Measurements from ENCODE around the gene RDH11.

RDH11 gene

GRCh38 chr14:67653651-67654280 is 41.8 kb downstream of the RDH11 start:
- Histone ChIP-seq H3K4me3 (ENCODE audit: low read length, poor library complexity, severe bottlenecking) (no peak overlapping the region), H4K20me1 (ENCODE audit: insufficient read depth, low read length, poor library complexity, severe bottlenecking) (no peaks in the 10 kb centered on the region), H3K9ac (ENCODE audit: low read depth, low read length, poor library complexity, severe bottlenecking) (no peak overlapping the region), H3K4me2 (ENCODE audit: low read depth, low read length, poor library complexity, severe bottlenecking) (no peak overlapping the region), H3F3A (ENCODE audit: low read depth) (no peaks in the 10 kb centered on the region), H3K9me2 (replicated peaks; ENCODE audit: low read depth, low read length) (no peaks in the 10 kb centered on the region), H3K9me3 (ENCODE audit: insufficient read depth, low read depth, low read length) (no peaks in the 10 kb centered on the region), H3K79me2 (ENCODE audit: insufficient read depth, low read length) (no peaks in the 10 kb centered on the region), H2AFZ (ENCODE audit: low read length) (no peak overlapping the region), H3K4me1 (ENCODE audit: insufficient read depth, low read length, poor library complexity, severe bottlenecking) (no peaks in the 10 kb centered on the region), H3K36me3 (ENCODE audit: insufficient read depth, low read length) (peaks cover 89% of the 10 kb centered on the region), H3K27me3 (ENCODE audit: insufficient read depth, low read length, poor library complexity, severe bottlenecking) (no peaks in the 10 kb centered on the region)
- TF ChIP-seq, protein P1, sequence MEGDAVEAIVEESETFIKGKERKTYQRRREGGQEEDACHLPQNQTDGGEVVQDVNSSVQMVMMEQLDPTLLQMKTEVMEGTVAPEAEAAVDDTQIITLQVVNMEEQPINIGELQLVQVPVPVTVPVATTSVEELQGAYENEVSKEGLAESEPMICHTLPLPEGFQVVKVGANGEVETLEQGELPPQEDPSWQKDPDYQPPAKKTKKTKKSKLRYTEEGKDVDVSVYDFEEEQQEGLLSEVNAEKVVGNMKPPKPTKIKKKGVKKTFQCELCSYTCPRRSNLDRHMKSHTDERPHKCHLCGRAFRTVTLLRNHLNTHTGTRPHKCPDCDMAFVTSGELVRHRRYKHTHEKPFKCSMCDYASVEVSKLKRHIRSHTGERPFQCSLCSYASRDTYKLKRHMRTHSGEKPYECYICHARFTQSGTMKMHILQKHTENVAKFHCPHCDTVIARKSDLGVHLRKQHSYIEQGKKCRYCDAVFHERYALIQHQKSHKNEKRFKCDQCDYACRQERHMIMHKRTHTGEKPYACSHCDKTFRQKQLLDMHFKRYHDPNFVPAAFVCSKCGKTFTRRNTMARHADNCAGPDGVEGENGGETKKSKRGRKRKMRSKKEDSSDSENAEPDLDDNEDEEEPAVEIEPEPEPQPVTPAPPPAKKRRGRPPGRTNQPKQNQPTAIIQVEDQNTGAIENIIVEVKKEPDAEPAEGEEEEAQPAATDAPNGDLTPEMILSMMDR (conservative IDR thresholded peaks at IDR 0.05; ENCODE audit: low read length), result no peak
- TF ChIP-seq EZH2phosphoT487 (IDR thresholded peaks at IDR 0.05; ENCODE audit: borderline replicate concordance), result no peak

DNA sequence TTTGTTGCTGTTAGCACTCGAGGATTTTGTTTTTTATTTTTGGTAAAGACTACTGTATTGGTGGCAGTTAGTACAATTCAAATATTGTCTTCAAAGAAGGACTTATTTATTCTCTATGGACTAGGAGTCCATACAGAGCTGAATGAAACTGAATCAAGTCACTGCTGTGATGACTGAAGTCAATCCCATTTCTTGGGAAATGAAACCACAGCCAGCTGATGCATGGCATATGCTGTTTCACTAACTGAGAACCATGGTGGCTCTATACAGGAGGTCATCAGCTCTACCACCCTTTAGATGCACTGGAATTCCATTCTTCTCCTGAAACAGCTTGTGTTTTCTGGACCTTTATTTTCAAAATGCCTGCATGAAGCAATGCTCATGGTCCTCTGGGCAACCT is 43.4 kb downstream of the RDH11 start:
- Histone ChIP-seq H3F3A (ENCODE audit: low read depth) (no peaks in the 10 kb centered on the region), H3K4me1 (ENCODE audit: insufficient read depth, low read length, poor library complexity, severe bottlenecking) (no peaks in the 10 kb centered on the region), H3K27me3 (ENCODE audit: insufficient read depth, low read length, poor library complexity, severe bottlenecking) (no peaks in the 10 kb centered on the region), H4K20me1 (ENCODE audit: insufficient read depth, low read length, poor library complexity, severe bottlenecking) (no peaks in the 10 kb centered on the region), H3K9me2 (replicated peaks; ENCODE audit: low read depth, low read length) (no peaks in the 10 kb centered on the region), H3K4me3 (ENCODE audit: low read length, poor library complexity, severe bottlenecking) (no peak overlapping the region), H2AFZ (ENCODE audit: low read length) (no peak overlapping the region), H3K9me3 (ENCODE audit: insufficient read depth, low read depth, low read length) (no peaks in the 10 kb centered on the region), H3K79me2 (ENCODE audit: insufficient read depth, low read length) (no peaks in the 10 kb centered on the region), H3K9ac (ENCODE audit: low read depth, low read length, poor library complexity, severe bottlenecking) (no peak overlapping the region), H3K4me2 (ENCODE audit: low read depth, low read length, poor library complexity, severe bottlenecking) (no peak overlapping the region), H3K36me3 (ENCODE audit: insufficient read depth, low read length) (peaks cover 81% of the 10 kb centered on the region)
- TF ChIP-seq, protein P1 (conservative IDR thresholded peaks at IDR 0.05; ENCODE audit: low read length), result no peak
- TF ChIP-seq EZH2phosphoT487 (IDR thresholded peaks at IDR 0.05; ENCODE audit: borderline replicate concordance), result no peak

DNA sequence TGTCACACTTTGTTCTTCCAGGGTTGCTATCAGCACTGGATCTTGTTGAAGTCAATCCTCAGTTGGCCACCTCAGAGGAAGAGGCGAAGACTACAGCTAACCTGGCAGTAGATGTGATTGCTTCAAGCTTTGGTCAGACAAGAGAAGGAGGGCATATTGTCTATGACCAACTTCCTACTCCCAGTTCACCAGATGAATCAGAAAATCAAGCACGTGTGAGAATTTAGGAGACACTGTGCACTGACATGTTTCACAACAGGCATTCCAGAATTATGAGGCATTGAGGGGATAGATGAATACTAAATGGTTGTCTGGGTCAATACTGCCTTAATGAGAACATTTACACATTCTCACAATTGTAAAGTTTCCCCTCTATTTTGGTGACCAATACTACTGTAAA is 44.9 kb downstream of the RDH11 start:
- Histone ChIP-seq H3K9ac (ENCODE audit: low read depth, low read length, poor library complexity, severe bottlenecking) (no peak overlapping the region), H3K36me3 (ENCODE audit: insufficient read depth, low read length) (peaks cover 76% of the 10 kb centered on the region), H3K4me2 (ENCODE audit: low read depth, low read length, poor library complexity, severe bottlenecking) (no peak overlapping the region), H3K9me3 (ENCODE audit: insufficient read depth, low read depth, low read length) (no peaks in the 10 kb centered on the region), H3K79me2 (ENCODE audit: insufficient read depth, low read length) (no peaks in the 10 kb centered on the region), H3K27me3 (ENCODE audit: insufficient read depth, low read length, poor library complexity, severe bottlenecking) (no peaks in the 10 kb centered on the region), H3K9me2 (replicated peaks; ENCODE audit: low read depth, low read length) (no peaks in the 10 kb centered on the region), H4K20me1 (ENCODE audit: insufficient read depth, low read length, poor library complexity, severe bottlenecking) (no peaks in the 10 kb centered on the region), H3K4me1 (ENCODE audit: insufficient read depth, low read length, poor library complexity, severe bottlenecking) (no peaks in the 10 kb centered on the region), H3F3A (ENCODE audit: low read depth) (no peaks in the 10 kb centered on the region), H3K4me3 (ENCODE audit: low read length, poor library complexity, severe bottlenecking) (no peak overlapping the region), H2AFZ (ENCODE audit: low read length) (no peak overlapping the region)
- TF ChIP-seq, protein P1 (conservative IDR thresholded peaks at IDR 0.05; ENCODE audit: low read length), result no peak
- TF ChIP-seq EZH2phosphoT487 (IDR thresholded peaks at IDR 0.05; ENCODE audit: borderline replicate concordance), result no peak
